Measurements from ENCODE around the gene ADAT3.
"Not testable (repeated sequence)": the region's sequence is repeated elsewhere in the genome, so short reads cannot be mapped to it uniquely, and the experiment has no call there.

DNA sequence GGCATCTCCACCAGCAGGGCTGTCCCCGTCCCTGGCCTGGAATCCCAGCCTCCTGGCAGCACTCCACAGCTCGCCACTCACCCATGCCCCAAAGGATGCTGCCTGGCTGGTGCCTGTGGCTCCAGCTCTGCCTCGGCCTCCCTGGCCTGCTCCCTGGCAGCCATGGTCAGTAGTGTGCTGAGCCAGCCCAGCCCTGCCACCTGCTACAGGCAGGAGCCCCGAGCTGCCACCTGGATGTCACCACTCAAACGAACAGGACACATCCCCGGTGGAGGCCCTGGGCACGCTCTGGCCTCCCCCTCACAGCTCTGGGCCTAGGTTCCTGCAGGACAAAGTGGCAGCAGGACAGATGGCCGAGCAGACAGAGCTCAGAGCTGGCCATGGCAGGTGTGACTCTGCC, 26.6 kb upstream of the ADAT3 start:
- TF ChIP-seq EZH2 (IDR thresholded peaks at IDR 0.05), result not testable (repeated sequence)
- TF ChIP-seq, protein P1, sequence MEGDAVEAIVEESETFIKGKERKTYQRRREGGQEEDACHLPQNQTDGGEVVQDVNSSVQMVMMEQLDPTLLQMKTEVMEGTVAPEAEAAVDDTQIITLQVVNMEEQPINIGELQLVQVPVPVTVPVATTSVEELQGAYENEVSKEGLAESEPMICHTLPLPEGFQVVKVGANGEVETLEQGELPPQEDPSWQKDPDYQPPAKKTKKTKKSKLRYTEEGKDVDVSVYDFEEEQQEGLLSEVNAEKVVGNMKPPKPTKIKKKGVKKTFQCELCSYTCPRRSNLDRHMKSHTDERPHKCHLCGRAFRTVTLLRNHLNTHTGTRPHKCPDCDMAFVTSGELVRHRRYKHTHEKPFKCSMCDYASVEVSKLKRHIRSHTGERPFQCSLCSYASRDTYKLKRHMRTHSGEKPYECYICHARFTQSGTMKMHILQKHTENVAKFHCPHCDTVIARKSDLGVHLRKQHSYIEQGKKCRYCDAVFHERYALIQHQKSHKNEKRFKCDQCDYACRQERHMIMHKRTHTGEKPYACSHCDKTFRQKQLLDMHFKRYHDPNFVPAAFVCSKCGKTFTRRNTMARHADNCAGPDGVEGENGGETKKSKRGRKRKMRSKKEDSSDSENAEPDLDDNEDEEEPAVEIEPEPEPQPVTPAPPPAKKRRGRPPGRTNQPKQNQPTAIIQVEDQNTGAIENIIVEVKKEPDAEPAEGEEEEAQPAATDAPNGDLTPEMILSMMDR (IDR thresholded peaks at IDR 0.05), result not testable (repeated sequence)
